Measurements from ENCODE around the gene ABLIM2.

ABLIM2 gene

DNA sequence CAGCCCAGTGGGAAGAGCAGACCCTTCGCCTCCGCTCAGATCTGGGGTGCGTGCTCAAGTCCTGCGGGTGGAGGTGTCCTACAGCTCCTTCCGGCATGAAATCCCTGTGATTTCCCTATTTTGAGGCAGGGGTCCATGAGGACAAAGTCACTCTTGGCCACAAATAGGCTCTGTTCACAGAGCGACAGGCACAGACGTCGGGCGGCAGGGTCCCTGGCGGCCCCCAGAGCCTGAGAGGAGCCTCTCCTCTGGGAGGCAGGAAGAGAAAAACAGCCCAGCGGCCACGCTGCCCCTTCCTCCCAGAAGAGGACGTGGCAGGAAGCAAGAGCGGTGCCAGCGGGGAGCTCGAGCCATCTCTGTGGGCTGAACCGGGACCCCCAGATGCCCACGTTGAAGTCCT is 38.7 kb downstream of the ABLIM2 start:
- DNase-seq (ENCODE audit: low read depth), result no peak

DNA sequence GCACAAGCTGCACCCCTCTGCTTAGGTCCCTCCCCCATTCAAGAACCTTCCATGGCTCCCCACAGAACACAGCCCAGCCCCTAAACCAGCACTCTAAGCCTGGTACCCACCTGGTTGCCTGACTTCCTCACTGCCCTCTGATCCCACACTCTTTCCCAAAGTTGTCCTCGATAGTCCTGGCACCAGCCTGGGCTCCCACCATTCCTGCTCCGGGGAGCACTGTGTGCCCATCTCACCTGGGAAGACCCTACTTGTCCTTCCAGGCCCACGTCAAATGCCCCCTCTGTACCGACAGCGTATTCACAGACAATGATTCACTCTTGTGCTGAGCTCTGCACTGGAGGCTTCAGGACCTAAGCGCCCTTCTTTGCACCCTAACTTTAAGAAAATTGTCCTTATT is 40.1 kb downstream of the ABLIM2 start:
- no peak for DNase-seq (ENCODE audit: low read depth)

DNA sequence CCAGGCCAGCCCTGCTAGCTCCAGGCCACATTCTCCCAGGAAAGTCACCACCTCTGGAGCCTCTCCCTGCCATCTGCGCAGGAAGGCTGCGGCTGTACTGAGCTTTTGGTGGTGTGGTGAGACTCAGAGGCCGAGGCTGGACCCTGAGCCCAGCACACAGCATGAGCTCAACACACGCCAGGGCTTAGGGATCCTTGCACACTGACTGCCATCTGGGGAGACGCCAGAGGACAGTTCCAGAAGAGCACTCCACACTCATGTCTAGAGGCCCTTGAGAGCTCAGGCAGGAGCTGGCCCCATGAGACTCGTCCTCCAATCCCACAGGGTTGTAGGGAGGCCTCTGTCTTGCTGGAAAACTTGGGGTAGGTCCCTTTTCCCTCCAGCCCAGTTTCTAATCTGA is 40.6 kb downstream of the ABLIM2 start:
- no peak for DNase-seq (ENCODE audit: low read depth)

DNA sequence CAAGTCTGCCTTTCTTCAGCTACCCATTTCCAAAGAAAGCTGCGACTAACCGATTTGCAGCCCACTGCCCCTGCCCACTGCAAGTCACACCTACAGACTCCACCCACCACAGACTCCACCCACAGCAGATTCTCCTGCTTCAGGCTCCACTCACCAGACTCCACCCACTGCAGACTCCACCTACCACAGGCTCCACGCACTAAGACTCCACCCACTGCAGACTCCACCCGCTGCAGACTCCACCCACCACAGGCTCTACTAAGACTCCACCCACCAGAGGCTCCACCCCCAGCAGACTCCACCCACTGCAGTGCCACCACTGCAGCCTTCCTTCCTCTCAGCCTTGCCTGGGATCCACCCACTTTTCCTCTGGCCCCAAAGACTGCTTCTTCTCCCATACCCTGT is 41.3 kb downstream of the ABLIM2 start:
- DNase-seq (ENCODE audit: low read depth), result no peak

DNA sequence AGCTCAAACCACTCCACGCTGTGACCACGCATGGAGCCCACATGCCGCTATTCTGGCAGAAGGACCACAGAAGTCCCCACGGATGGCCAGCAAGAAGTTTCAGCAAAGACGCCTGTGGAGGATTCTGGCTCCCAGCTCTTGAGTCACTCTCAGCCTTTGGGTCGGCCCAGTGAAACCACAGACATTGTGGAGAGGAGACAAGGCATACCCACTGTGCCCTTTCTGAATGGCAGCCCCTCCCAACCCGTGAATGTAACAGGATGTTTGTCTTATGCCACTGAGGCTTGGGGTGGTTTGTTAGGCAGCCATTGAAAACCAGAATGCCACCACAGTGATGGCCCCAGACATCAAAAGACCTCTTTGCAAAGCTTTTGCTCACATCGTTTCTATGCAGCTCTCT is 42.7 kb downstream of the ABLIM2 start:
- no peak for DNase-seq (ENCODE audit: low read depth)

DNA sequence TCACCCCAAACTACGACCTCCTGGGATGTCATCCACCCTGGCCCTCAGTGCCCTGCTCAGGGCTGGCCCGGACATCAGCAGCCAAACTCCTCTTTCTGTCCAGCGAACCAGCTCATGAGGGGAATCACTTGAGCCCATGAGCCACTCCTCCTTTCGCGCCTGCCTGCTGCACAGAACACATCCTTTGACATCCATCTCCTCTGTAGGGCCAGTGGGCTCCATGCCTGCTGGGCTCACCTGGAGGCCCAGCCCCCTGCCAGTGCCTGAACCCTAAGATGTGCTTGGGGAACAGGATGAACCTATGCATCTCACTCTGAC is 43.5 kb downstream of the ABLIM2 start:
- DNase-seq (ENCODE audit: low read depth), result no peak

DNA sequence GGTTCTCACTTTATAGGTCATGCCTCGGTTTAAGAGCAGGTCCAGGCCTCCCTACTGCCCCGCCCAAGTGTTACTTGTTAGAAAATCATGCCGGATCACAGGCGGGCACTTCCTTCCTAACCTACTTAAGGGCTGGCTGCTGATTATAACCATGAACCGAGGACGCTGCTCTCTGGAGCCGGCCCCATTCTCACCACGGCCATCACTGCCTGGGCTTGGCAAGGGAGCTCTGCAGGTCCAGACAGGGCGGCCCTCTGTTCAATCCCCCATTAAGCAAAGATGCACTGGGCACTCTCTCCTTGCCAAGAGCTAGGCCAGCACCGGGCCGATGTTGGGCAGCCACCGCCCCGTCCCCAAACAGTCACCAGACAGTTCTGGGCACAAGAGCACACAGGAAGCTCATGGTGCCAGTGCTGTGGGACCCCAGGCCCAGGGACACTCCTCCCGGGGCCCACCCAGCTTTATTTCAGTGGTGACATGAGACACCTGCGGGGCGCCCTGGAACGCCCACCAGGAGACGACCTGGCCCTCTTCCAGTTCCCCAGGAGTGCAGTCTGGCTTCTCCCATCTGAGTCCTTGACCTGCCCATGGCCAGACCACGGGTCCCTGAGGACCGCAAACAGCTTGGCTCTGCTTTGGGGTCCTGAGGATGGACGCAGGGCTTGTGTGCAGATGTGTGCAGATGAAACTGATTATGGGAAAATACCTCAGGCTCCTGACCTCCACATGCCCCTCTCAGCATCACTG is 44.0 kb downstream of the ABLIM2 start:
- DNase-seq (ENCODE audit: low read depth), result no peak

DNA sequence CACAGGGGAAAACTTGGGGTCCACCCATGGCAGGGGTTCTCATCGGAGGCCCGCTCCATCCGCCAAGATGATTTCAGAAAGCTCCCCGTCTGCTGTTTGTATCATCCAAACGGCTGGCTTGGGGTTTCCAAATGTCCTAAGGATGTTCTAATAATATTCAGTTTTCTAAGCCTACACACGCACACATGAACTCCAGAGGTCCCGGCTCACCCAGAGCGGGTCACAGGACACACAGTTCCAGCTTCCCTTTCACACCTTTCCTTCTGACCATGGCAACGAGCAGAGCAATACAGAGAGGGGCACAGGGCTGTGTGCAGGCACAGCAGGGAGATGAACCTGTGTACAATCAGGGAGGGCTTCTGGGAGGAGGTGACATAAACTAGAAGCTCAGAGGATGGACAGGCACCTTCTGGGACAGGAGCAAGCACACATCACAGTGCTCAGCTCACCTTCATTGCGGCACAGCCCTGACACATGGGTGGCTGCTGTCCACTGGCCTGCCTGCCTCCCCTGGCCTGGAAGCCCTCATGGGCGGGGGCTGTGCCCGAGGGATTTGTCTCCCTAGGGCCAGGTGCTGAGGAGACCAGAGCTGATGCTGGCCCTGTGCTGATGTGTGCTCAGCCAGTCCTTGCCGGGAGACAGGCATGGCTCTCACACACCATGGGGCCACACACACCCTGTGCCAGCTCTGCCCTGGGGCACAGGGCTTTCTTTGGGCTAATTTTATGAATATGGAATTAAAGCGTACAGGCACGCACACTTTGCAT is 44.8 kb downstream of the ABLIM2 start:
- no peak for DNase-seq (ENCODE audit: low read depth)

DNA sequence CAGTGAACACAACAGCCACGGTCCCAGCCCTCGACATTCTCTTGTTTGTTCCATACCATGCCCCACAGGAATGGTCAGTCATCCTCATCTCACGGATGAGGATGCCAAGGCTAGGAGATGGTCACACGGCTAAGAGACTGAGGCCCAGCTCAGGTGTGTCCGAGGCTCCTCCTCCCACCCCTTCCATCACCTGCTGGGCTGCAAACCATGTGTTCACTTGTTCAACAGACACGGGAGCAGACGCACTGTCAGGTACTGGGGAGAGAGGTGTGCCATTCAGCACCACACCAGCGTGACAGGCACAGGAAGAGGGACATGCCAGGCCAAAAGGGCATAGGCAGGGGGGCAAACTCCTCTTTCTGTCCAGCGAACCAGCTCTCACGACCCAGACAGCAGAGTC is 45.9 kb downstream of the ABLIM2 start:
- DNase-seq (ENCODE audit: low read depth), result no peak

DNA sequence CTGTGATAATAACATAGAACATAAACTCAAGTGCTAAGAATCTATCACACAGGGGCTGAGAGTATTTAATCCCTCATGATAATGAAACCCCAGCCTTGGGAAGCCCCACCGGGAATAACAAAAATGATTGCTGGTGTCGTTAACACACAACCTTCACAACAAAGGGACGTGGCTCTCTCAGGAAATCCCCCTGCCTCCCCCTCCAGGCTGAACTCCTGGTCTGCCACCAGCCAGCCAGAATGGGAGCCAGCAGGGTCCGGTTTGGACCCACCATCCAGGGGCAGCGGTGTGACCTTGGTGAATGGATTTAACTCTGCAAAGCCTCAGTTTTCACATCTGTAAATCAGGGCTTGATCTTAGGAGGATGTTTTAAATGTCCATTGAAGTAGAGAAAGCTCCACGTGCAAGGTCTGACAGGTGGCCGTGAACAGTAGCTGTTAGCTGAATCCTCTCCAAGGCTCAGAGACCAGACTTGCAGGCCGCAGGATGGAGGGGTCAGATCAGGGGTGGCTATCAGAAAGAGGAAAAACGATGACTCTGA is 46.5 kb downstream of the ABLIM2 start:
- no peak for DNase-seq (ENCODE audit: low read depth)

DNA sequence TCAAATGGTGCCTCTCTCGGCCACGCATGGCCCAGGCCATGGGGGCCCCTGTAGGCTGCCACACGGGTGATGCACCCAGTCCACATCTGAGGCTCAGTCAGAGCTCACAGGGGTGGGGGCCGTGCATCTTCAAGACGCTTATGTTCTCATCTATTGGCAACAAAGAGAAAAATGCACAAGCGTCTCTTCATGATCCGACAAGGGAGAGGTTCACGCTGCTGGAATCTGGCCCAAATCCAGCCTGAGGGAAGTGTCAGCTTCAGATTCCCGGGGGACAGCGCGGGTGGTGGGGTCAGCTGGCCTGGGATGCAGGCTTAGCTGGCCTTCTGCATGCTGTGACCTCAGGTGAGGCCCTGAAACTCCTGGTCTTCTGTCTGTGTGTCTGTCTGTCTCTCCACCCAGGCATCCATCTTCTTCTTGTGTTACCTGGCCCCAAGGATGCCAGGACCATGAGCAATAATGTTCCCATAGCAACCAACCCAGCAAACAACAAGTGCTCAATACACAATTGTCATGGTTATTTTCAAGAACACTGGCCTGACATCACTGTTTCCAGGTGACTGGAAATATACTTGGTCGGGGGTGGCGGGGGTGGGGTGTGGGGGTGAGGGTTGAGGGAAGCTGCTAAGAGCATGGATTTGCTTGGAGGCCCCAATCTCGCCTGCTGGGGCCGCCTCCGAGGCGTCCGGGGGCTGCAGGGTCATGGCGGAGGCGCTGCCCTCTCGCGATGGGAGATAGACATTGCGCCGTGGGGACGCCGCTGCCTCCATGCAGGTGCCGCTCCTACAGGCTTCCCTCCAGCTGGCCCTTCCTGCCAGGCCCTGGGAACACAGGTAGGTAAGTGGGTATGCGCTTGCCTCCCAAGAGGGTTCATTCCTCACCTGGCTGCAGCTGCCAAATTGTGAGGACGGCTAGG is 48.3 kb downstream of the ABLIM2 start:
- no peak for DNase-seq (ENCODE audit: low read depth)

DNA sequence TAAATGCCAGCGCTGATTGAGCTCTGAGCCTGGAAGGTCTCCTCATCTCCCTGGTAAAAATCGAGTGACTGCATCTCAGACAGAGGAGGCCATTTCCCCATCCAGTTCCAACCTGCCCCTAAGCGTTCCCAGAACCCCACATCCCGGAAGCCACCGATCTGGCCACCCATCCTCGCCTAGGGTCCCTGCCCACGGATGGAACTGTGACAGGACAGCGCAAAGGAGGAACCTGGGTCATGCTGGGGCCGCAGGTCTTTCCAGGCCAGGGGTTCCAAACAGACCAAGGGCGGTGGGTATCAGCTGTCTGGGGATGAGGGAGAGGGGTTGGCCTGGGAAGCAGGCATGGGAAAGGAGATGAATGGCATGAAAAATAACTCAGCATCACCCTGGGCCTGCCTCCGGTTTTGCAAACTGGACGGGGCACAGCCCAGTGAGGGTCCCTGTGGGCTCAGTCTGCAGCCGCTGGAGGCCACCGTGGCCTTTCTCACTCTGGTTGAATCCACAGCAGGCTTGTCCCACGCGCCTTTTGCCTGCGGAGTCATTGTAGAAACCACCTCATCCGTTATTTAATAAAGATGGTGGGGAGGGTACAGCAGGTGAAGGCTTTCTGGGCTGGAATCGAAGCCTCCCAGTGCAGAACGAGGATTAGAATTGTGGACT is 49.1 kb downstream of the ABLIM2 start:
- DNase-seq (ENCODE audit: low read depth), result no peak

DNA sequence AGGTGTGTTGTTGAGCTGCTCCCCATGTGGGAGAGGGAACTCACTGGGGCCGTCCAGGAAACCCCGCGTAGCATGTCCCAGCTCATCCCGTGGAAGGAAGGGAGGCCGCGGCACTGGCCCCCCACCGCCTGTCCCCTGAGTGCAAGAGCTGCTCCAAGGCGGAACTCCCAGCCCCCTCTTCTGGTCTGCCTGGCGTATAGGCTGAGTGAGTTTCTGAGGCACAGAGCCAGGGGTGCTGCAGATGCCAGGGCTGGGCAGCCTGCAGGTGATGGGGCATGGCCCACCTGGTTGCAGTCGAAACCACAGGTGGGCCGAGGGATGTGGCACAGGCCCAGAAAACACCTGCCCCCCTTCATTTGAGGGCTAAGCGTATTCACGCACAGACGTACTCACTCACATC is 49.6 kb downstream of the ABLIM2 start:
- no peak for DNase-seq (ENCODE audit: low read depth)

DNA sequence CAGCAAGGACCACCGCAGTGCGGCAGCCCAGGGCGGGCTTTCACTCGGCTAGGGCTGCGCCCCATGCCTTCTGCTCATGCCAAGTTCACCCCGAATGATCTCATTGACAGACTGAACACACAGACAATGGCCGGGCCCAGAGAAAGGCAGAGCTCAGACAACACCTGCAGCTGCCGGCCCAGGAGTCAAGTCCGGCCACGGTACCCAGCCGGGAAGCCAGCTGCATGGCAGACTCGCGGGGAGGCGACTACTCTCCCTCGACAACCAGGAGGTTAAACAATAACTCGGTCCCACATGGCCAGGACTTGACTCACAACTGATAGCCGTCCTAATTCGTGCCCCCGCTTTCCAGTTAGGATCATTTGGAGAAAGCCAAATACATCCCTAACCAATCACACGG is 50.4 kb downstream of the ABLIM2 start:
- DNase-seq (ENCODE audit: low read depth), result no peak

DNA sequence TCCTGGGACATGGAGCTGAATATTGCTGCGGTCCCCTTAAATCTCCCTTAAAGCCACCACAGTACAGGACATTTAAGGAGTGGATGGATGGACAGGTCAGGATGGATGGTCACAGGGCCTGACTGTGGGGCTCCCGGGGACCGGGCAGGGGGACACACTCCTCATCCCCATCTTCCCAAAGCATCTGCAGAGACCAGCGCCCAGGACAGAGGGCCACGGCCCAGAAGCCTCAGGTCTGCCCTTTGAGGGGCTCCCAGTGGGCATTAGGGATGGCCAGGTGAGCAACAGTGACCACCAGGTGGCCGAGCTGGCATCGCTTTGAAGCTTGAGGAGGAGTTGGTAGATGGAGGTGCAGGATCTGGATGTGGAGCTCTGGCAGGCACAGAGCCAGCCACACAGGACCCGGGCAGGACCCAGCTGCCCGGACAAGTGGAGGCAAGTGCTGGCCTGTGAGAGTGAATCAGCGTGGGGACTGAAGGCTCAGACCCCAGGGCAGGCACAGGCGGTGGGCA is 51.4 kb downstream of the ABLIM2 start:
- DNase-seq (ENCODE audit: low read depth), result no peak

DNA sequence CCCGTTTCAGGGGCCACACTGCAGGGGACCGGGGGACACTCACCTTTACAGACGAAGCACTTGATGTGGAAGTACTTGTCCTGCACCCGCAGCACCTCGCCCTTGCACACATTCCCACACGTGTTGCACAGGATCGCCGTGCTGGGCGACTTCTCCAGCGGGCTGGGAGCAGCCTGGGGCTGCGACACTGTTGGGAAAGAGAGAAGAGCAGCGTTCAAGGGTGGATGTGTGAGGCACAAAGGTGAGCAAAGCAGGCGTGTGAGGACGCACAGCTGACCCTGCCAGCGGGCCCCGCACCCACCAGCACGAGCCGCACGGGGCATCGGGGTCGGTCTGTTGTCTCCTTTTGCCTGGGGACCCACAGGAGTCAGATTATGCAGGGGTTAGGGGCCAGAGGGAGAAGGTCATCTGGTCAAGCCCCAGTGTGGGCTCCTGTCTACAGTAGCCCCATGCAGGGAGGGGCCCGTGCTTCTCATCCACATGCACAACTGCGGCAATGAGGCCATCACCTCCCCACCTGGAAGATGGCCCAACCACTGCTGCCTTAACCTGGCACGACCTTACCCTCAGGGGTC is 52.1 kb downstream of the ABLIM2 start:
- no peak for DNase-seq (ENCODE audit: low read depth)

DNA sequence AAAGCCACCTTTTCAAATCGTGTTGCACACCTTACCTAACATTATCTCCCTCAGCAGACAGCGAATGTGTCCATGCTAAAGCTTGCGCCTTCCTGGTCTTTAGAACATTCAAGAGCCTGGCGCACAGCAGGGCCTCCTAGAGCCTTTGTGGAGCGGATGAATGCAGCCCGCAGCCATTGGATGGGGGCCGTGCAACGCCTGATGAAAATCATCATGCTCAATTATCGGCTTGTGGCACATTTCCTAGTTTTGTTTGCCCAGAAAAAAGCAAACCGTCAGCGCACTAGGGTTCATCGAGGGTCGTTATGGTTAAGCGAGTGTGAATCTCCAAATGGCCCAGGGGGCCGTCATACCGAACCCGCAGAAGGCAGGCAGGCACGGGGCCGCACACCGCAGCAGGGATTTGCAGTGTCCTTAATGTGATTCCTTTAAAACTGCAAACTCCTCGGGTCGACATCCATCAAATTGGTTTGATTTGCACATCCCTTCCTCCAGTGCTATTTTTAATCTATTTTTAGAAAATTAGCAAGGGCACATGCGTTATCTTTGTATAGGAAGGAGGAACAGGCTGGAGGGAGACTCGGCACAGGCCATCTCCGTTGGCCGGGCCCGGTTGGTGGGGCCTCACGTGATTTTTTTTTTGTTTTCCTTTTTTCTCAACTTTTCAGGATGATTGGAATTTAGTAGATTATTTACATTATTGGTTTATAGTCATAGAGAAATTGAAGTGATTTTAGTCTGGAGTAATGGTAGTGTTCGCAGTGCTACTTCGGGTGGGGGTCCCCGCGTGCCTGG is 53.1 kb downstream of the ABLIM2 start:
- DNase-seq (ENCODE audit: low read depth), result no peak

DNA sequence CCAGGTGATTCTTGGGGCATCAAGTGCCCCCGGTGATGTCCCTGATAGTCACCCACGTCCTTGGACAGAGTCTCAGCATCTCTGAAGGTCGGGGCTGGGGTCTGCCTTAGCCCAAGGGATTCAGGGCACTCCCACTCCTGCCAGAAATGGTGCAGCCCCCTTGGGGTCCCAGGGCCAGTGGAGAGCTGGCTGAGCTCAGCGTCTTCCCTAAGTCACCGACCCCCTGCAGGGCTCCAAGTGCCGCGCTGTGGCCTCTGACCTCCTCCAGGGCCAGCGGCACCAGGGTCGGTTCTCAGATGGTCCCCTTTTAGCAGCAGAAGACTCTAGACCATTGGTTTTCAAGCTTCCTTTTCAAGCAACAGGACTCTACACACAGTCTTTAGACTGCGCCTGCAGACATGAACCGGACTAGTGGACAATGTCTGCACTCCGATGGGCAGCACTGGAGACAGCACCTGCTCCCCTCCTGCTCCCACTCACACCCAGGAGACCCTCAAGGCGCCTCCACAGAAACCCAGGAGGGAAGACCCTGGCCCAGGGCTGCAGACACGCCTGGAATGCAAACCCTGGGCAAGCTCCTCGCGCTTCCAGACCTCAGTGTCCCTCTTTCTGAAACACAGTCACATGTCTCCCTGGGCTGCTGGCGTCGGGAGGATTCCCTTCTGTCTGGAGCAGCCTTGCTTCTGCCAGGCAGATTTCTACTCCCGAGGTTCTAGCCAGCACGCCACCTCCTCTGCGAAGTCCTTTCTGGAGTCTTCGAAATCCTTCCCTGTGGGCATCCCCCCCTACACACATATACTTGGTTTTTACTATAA is 53.9 kb downstream of the ABLIM2 start:
- no peak for DNase-seq (ENCODE audit: low read depth)

Measured in stimulated activated CD8-positive, alpha-beta memory T cell treated with anti-CD3 and anti-CD28 coated beads, Interleukin-12 subunit alpha, Interleukin-12 subunit beta, amount 100 ng/mL, for 4 hours (primary cell).